Measurements from ENCODE around the gene IGF1R. TPM values are rescaled to one million over a fixed set of nuclear protein-coding genes. Genes with fewer than 3 reads are reported as not detected.

The IGF1R gene
- total and polyA plus RNA-seq, 7 donors: 1.2 to 130 (median 39.6) TPM

GRCh38 chr15:98792117-98792516, 143.8 kb downstream of the IGF1R start:
- no peak overlapping the region for H3K4me3 ChIP-seq
- intact Hi-C loops (cut with DNase I): no loop called here
- H3K27ac ChIP-seq: no peak overlapping the region
- no peaks in the 10 kb centered on the region for H3K9me3 ChIP-seq
- TF ChIP-seq EP300 (IDR thresholded peaks at IDR 0.05) (no peak), CTCF (IDR thresholded peaks at IDR 0.05) (no peak), POLR2AphosphoS5 (IDR thresholded peaks at IDR 0.05) (no peak), POLR2A (IDR thresholded peaks at IDR 0.05) (no peak)
- H3K4me1 ChIP-seq: peaks cover 0 to 74% (median 48%) of the 10 kb centered on the region in 4 donors
- H3K36me3 ChIP-seq: no peaks in the 10 kb centered on the region
- no peak for DNase-seq
- H3K27me3 ChIP-seq: no peaks in the 10 kb centered on the region

DNA sequence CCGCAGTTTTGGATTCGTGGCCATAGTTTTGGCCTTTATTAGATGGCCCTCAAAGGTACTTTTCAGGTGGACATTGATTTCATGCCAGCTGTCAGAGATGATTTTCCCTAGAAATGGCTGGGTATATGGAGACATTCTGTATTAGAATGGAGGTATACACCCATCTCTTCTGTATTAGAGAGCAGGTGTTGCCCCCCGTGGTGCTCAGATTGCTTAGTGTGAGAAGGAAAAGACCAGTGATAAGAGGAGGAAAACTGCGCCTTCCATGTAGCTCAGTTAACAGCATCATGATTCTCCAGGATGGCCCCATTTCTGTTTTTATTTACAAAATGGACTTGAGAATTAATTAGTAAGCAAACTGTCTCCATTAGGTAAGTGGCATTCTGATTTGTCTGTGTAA, 145.9 kb downstream of the IGF1R start:
- H3K36me3 ChIP-seq: no peaks in the 10 kb centered on the region
- TF ChIP-seq EP300 (IDR thresholded peaks at IDR 0.05): no peak
- no peak for TF ChIP-seq CTCF (IDR thresholded peaks at IDR 0.05)
- TF ChIP-seq POLR2A (IDR thresholded peaks at IDR 0.05): no peak
- no peak for TF ChIP-seq POLR2AphosphoS5 (IDR thresholded peaks at IDR 0.05)
- H3K9me3 ChIP-seq: no peaks in the 10 kb centered on the region
- no peak overlapping the region for H3K4me3 ChIP-seq
- no peak for DNase-seq
- H3K27me3 ChIP-seq: no peaks in the 10 kb centered on the region
- intact Hi-C loops (cut with DNase I): no loop called here
- peaks cover 0 to 73% (median 44%) of the 10 kb centered on the region in 4 donors for H3K4me1 ChIP-seq
- 94 to 95% methylated on average over 4 of the region's 4 CpGs for WGBS, 2 donors
- no peak overlapping the region for H3K27ac ChIP-seq

DNA sequence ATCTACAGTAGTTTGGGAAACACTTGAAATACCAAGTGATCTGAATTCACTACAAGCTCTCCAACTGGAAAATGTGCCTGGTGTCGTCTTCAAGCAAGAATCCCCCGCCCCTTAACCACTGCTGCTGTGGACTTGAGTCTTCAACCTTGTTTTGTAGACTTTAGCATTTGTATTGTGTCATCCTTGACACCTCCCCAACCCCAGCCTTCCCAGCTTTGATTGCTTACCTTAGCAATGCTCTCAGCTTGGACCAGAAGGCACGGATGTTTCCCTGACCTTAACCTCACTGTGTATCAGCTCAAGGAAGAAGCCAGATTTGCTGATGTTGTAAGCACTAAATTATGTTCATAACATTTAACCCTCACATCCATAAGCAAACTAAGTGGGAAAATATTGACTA, 146.4 kb downstream of the IGF1R start:
- Histone ChIP-seq H3K9me3 (no peaks in the 10 kb centered on the region), H3K4me1 (peaks cover 0 to 77% (median 48%) of the 10 kb centered on the region in 4 donors), H3K36me3 (no peaks in the 10 kb centered on the region), H3K27me3 (no peaks in the 10 kb centered on the region), H3K4me3 (no peak overlapping the region), H3K27ac (no peak overlapping the region)
- intact Hi-C loops (cut with DNase I): loop anchor here (5.0 kb wide), 1 partner anchor 48 kb away; no protein-coding TSS in a partner anchor
- TF ChIP-seq CTCF (IDR thresholded peaks at IDR 0.05) (no peak), POLR2AphosphoS5 (IDR thresholded peaks at IDR 0.05) (no peak), POLR2A (IDR thresholded peaks at IDR 0.05) (no peak), EP300 (IDR thresholded peaks at IDR 0.05) (no peak)
- no peak for DNase-seq
- WGBS, 2 donors: 56 to 66% methylated on average over 3 of the region's 3 CpGs

DNA sequence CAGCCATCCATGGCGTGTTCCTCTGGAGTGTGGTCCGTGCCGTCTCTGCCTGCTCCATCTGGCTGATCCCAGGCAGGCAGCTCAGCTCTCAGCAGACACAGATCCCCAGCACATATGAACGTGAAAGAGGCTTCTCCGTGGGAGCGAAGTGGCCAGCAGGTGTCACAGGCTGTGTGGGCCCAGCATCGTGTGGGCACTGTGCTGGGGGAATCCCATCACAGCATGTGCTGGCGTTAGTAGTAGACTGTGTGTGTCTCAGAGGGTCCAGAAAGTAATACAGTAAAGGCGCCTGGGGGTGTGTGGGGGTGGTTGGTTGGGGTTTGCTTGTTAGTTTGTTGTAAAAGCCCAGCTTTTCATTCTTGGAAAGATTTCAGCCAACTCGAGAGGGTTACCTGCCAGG, 147.6 kb downstream of the IGF1R start:
- TF ChIP-seq POLR2A (IDR thresholded peaks at IDR 0.05) (no peak), EP300 (IDR thresholded peaks at IDR 0.05) (no peak), POLR2AphosphoS5 (IDR thresholded peaks at IDR 0.05) (no peak), CTCF (IDR thresholded peaks at IDR 0.05) (no peak)
- 88% methylated on average over 10 of the region's 10 CpGs for WGBS, 2 donors
- H3K4me1 ChIP-seq: peaks cover 0 to 89% (median 61%) of the 10 kb centered on the region in 4 donors
- H3K27me3 ChIP-seq: no peaks in the 10 kb centered on the region
- no peaks in the 10 kb centered on the region for H3K36me3 ChIP-seq
- no peak for DNase-seq
- no peak overlapping the region for H3K4me3 ChIP-seq
- no peak overlapping the region for H3K27ac ChIP-seq
- intact Hi-C loops (cut with DNase I): loop anchor here (5.0 kb wide), 1 partner anchor 46 kb away; no protein-coding TSS in a partner anchor
- H3K9me3 ChIP-seq: no peaks in the 10 kb centered on the region
